Thyroid gland (tissue), 4 donors: ENCODE measurements around the gene FUT3.

Source experiments
- POLR2A ChIP-seq, 2 donors: fragments of 450-650 bp; IDR thresholded peaks; one replicate each; pipeline ENCODE4 v1.6.1; 2017; ENCODE audit warnings: antibody characterized with exemption in 2 of 2, mild to moderate bottlenecking in 2 of 2, moderate library complexity in 1 of 2
- TF ChIP-seq, protein P1 (sequence below), 6 experiments: fragments of 200-600 bp in 3 of 6; fragments of 450-650 bp in 3 of 6; sonication (generic) in 3 of 6; IDR thresholded peaks; one replicate each; pipeline ENCODE4 v1.5.1; 2016 to 2019; ENCODE audit warnings: antibody characterized with exemption in 6 of 6, mild to moderate bottlenecking in 2 of 6, inconsistent platforms in 1 of 6, moderate library complexity in 1 of 6

DNA sequence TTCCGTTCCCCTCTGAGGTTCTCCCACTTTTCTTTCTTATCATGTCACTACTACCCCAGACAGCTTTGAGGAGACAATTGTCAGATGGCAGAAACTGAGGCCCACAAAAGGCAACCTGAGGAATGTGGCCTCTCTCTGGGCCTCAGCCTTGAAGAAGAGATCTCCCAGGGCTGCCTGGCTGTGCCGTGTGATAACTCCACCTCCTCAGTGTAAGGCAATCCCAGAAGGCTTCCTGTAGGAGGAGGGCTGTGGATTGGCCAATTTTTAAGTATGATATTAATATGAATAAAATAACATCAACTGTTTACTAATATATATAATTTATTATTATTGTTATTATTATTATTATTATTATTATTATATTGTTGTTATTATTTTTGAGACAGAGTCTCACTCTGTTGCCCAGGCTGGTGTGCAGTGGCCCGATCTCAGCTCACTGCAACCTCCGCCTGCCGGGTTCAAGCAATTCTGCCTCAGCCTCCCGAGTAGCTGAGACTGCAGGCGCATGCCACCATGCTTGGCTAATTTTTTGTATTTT lies 55.8 kb downstream of the FUT3 start:
- TF ChIP-seq, protein P1, sequence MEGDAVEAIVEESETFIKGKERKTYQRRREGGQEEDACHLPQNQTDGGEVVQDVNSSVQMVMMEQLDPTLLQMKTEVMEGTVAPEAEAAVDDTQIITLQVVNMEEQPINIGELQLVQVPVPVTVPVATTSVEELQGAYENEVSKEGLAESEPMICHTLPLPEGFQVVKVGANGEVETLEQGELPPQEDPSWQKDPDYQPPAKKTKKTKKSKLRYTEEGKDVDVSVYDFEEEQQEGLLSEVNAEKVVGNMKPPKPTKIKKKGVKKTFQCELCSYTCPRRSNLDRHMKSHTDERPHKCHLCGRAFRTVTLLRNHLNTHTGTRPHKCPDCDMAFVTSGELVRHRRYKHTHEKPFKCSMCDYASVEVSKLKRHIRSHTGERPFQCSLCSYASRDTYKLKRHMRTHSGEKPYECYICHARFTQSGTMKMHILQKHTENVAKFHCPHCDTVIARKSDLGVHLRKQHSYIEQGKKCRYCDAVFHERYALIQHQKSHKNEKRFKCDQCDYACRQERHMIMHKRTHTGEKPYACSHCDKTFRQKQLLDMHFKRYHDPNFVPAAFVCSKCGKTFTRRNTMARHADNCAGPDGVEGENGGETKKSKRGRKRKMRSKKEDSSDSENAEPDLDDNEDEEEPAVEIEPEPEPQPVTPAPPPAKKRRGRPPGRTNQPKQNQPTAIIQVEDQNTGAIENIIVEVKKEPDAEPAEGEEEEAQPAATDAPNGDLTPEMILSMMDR (IDR thresholded peaks at IDR 0.05): no peak
- TF ChIP-seq POLR2A (IDR thresholded peaks at IDR 0.05): no peak
